Measurements from ENCODE around the gene DMPK. TPM values are rescaled to one million over a fixed set of nuclear protein-coding genes. Genes with fewer than 3 reads are reported as not detected.
A peak's percentile ranks its signal among the peaks of the same experiment; 100 is the strongest.

Gene DMPK
- total and polyA plus RNA-seq, 9 of the 15 experiments (the other 6 are each of a cell fraction or from before 2014, with no cell fraction given) = 0.24 to 31.3 (median 7.3) TPM

DNA sequence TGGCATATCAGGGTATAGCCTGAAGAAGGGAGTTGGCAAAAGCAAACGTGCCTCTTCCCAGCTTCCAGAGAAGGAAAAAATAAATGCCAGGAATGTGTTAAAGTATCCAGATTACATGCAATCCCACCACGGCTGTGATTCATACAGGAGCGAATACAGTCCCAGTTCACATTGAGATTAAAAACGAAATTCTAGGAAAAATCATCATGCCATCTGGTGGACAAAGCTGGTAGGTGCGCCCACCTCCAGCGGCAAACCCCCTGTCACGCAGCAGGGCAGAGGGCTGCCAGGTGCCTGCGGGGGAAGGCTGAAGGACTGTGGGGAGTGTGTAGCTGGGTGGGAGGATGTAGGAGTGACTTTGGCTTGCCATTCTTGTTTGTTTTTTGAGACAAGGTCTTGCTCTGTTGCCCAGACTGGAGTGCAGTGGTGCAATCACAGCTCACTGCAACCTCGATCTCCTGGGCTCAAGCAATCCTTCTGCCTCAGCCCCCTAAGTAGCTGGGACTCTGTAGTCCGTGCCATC, 16.8 kb upstream of the DMPK start (continued):
- TF ChIP-seq, protein P1, sequence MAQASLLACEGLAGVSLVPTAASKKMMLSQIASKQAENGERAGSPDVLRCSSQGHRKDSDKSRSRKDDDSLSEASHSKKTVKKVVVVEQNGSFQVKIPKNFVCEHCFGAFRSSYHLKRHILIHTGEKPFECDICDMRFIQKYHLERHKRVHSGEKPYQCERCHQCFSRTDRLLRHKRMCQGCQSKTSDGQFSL (CRISPR knock-in tag; IDR thresholded peaks at IDR 0.05) = 0 out of 2 replicates have a peak, but pooled peaks have one; percentile 10
- TF ChIP-seq, protein P1 (tag; IDR thresholded peaks at IDR 0.05) = no peak
- peak; percentile 50; the same call in 1 of the 2 replicates for TF ChIP-seq REST (IDR thresholded peaks at IDR 0.05; ENCODE audit: borderline replicate concordance)
- no peak for TF ChIP-seq REST (CRISPR knock-in tag; IDR thresholded peaks at IDR 0.05; ENCODE audit: low read depth)
- TF ChIP-seq KLF16 (IDR thresholded peaks at IDR 0.05) = peak; percentile 21; the same call in 1 of the 2 replicates
- no peak for TF ChIP-seq ZNF780A (CRISPR knock-in tag; IDR thresholded peaks at IDR 0.05)
- TF ChIP-seq ZNF764 (CRISPR knock-in tag; IDR thresholded peaks at IDR 0.05; ENCODE audit: low read depth) = peak; percentile 43; the same call in 1 of the 2 replicates
- no peak for TF ChIP-seq PTTG1 (tag; IDR thresholded peaks at IDR 0.05; ENCODE audit: low read depth)
- TF ChIP-seq C11orf30 (IDR thresholded peaks at IDR 0.05; ENCODE audit: low read depth) = no peak

Measured in K562 (cell line).